GM21723 (cell line): ENCODE measurements around the gene GAMT.
A peak's percentile ranks its signal among the peaks of the same experiment; 100 is the strongest.
"Not testable (repeated sequence)": the region's sequence is repeated elsewhere in the genome, so short reads cannot be mapped to it uniquely, and the experiment has no call there.

Source experiments
- ATAC-seq: cut with Tn5 transposase; IDR thresholded peaks from one replicate; pipeline ENCODE4 v1.9.1; 2021; ENCODE audit warnings: mild to moderate bottlenecking, moderate library complexity; ENCODE audit not compliant: unreplicated experiment

Gene GAMT

GRCh38 chr19:1401138-1401888 is at the start of gene GAMT:
Gene GAMT (minus strand): TSS chr19:1401542. CDS start chr19:1401476, 66 bp downstream.
- ATAC-seq, result no peak

DNA sequence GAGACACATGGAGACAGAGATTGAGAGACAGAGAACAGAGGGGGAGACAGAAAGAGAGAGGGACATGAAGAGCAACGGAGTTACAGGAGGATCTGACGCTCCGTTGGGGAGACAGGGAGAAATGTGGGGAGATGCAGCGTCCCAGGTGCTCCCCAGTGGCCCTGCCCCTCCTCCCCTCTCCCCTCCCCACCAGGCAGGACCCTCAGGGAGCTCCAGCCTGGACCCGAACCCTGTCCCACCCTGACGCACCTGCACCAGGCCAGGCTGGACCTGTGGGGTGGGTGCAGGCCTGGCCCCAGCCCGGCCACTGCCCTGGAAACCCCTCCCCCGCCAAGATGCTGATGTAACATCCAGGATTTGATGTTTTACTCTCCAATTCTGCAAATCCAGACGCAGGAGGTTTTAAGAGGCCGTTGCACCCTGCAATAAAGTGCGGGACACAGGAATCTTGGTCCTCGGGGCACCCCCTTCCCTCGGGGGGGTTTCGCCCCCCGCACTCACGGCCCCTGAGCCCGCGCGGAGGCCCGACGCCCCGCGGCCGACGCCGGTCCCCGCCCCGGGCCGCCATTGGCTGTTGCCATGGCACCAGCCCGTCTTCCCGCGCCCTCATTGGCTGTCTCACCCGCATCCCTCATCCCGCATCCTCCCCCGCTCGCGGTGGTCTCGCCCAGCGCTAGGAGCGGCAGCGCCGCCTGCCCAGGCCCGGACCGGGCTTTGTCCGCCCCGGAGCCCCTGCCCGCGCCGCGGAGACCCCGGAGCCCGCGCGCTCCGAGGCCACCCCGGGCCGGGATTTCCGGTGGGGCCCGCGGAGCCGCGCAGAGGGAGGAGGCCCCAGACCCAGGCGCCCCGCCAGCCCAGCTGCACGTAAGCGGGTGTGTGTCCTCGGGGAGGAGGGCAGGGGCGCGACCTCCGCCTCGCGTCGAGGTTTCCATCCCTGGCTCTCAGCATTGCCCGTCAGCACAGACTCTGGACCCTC is 48.4 kb upstream of the GAMT start, which contains the start of gene APC2:
APC2 (plus strand) TSS at position 655 of the 976 bp plus-strand sequence. CDS start 2,881 bp downstream, outside the sequence.
- no peak for ATAC-seq

DNA sequence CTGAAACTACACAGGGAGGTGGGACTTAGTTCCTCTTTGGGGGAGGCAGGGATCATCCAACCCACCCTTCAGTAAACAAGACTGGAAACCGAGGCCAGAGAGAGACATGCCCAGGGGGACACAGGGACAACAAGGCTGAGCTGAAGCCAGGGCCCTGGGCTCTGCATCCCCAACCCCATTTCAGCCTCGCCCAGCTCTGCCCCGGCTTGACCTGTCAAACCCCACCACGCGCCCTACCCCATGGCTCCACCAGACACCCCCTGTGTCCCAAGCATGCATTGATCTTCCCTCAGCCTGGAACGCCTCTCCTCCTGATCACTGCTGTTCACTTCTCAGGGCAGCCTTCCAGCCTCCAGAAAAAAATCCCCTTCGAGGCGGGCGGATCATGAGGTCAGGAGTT is 46.6 kb upstream of the GAMT start:
- no peak for ATAC-seq

- ATAC-seq, result no peak
These were observed 46.2 kb upstream of the GAMT start for GRCh38 chr19:1447504-1447903.

DNA sequence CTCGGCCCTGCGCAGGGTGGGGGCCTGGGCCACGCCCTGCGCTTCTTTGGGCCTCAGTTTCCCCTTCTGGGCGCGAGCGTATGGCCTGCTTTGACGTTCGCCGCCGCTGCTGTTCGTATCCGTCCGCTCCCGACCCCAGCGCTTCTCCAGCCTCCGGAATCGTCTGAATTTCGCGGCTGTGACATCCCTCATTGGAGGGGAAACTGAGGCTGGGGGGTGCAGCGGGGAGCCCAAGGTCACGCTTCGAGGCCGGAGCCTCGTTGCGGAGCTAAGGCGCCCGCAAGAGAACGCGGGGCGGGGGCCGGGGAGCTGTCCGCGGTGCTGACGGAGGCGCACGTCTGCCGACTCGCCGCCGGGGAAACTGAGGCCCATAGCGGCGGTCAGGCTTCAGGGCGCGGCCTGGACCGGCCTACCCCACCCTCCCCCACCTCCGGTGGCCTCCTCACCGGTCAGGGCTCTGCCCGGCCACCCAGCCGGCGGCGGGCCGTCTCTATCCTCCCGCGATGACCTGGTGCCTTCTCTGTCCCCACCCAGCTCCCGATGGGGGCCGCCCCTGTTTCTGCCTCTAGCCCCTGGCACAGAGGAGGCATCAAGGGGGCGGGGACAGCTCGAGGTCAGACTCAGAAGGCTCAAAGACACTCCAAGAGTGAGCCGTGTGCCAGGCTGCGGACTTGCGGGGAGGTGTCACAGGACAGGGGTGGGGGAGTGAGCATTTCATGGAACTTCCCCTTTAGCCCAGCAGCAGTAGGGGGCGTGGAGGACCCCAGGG is 45.6 kb upstream of the GAMT start:
- ATAC-seq, result no peak

DNA sequence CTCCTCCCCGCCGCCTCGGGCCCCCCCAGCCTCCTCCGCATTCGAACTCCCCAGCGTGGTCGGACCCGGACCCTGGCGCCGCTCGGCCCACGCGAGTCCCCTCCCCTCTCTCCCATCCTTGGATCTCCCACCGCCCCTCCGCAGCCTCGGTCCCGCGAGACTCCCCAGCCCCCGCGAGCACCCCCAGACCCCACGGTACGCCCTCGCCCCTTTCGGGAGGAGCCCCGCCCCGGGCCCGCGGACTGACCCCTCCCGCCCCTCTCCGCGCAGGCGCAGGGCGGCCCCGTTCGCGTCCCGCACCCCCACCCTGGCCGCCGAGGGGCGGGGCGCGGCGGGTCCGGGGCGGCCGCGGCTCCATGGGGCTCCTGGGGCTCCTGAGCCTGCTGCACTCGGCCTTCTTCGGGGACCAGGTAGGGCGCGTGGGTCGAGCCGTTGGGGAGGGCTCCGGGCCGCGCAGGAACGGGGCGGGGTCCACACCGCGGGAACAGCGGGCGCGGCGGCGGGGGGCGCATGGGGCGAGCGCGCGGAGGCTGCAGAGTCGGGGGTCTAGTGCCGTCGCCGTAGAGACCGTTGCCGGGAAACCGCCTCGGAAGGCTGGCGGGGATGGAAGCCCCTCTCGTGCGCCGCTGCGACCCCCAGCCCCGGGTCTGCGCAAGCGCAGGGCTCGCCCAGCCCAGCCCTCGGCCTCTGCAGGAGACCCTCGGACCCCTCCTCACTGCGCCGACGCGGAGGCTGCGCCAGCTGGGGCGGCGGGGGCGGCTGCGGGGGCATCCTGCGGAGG is 44.8 kb upstream of the GAMT start:
- no peak for ATAC-seq

- peak; percentile 71 for ATAC-seq
These were observed 44.0 kb upstream of the GAMT start for GRCh38 chr19:1445185-1445931.

GRCh38 chr19:1441677-1442438 is 40.5 kb upstream of the GAMT start:
- ATAC-seq, result no peak

DNA sequence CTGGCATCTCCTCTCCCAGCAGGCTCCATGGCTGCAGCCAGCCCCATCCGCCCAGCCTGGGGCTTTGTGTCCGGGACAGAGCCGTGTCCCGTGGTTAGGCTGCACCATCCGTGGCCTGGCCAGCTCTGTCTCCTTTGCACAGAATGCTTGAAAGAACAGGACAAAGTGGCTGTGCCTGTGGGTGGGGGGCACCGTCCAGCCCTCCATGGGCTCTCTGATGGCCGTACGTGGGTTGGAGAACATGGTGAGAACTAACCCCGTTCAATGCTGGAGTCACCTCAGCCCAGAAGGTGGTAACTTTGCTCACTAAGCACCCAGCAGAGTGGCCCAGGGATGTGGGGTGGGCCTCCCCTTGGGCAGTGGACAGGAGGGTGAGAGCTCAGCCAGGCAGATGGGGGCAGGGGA is 39.7 kb upstream of the GAMT start:
- ATAC-seq, result no peak

DNA sequence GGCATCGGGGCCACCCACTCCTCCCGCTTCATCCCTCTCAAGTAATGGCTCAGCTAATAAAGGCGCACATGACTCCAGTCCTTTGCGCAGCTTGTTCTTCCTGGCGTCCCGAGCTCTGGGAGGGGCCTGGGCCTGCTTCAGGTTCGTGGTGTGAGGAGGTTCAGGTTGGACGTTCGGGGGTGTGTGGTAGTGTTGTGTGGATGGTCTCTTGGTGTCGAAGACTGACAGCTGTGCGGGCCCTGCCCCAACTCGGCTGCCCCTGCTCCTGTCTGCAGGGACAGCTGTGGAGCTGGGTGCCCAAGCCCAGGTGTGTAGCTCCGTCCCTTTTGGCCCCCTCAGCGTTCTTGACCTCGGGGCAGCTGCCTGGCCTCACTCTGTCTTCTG is 39.1 kb upstream of the GAMT start:
- ATAC-seq, result no peak

- not testable (repeated sequence) for ATAC-seq
These were observed 38.4 kb upstream of the GAMT start for GRCh38 chr19:1439525-1440417.

- ATAC-seq, result no peak
These were observed 37.6 kb upstream of the GAMT start for GRCh38 chr19:1438933-1439354.

- peak; percentile 79 for ATAC-seq
These were observed 36.9 kb upstream of the GAMT start, which contains the start of gene RPS15 for GRCh38 chr19:1438035-1438932. Gene RPS15 (plus strand): TSS chr19:1438396. CDS start chr19:1438426, 30 bp downstream.

GRCh38 chr19:1437609-1438008 is 36.3 kb upstream of the GAMT start:
- ATAC-seq, result no peak

- ATAC-seq, result no peak
These were observed 34.1 kb upstream of the GAMT start for GRCh38 chr19:1435378-1435989.

DNA sequence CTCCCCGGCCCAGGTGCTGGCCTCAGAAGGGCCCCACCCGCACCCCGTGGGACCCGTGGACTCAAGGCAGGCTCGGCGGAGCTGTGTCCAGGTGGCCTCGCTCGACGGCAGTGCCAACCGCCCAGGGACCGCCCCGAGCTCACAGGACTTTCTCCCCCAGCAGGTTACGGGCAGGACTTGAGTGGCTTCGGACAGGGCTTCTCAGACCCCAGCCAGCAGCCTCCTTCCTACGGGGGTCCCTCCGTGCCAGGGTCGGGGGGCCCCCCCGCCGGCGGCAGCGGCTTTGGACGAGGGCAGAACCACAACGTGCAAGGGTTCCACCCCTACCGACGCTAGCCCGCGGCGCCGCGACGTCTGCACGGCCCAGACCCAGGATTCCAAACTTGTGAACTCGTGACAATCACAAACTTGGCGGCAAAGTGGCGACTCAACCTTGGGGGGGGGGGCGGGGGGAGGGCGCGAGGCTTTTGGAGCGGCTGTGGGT is 33.3 kb upstream of the GAMT start:
- no peak for ATAC-seq
